CD4-positive, alpha-beta memory T cell (primary cell): ENCODE results near the gene ZNF407. TPM values are rescaled to one million over a fixed set of nuclear protein-coding genes. Genes with fewer than 3 reads are reported as not detected.

ENCODE experiments used
- CTCF ChIA-PET: fragments of 350-600 bp; sonication (Branson Sonifier 250); formaldehyde crosslinking; loops from one replicate; lab custom pipeline; 2021; ENCODE audit warnings: inconsistent platforms; ENCODE audit not compliant: partially characterized antibody; lab: Charles Lee
- POLR2A ChIA-PET: fragments of 350-600 bp; sonication (Branson Sonifier 250); formaldehyde crosslinking; loops from one replicate; lab custom pipeline; 2021; ENCODE audit not compliant: partially characterized antibody; lab: Charles Lee
- DNase-seq, 5 donors: peaks; one replicate each; pipeline versions ENCODE4 v3.0.0 to v3.0.0-alpha.2; 2020 to 2022; ENCODE audit warnings: mixed read lengths in 1 of 5
- H3K27ac ChIP-seq: one replicate; pipeline ENCODE4 v1.7.0; 2013; ENCODE audit warnings: low read depth, low read length
- H3K27me3 ChIP-seq: 2 replicates; pipeline ENCODE4 v1.7.0; 2013; ENCODE audit warnings: mild to moderate bottlenecking, low read length, moderate library complexity; ENCODE audit not compliant: insufficient read depth
- H3K36me3 ChIP-seq: 2 replicates; pipeline ENCODE4 v1.7.0; 2013; ENCODE audit warnings: mild to moderate bottlenecking, low read length, moderate library complexity; ENCODE audit not compliant: insufficient read depth
- H3K4me1 ChIP-seq: 2 replicates; pipeline ENCODE4 v1.7.0; 2013; ENCODE audit warnings: mild to moderate bottlenecking, low read length, moderate library complexity; ENCODE audit not compliant: insufficient read depth
- H3K4me3 ChIP-seq, 2 donors: one replicate each; pipeline ENCODE4 v1.7.0; 2013; ENCODE audit warnings: low read length in 2 of 2, mild to moderate bottlenecking in 1 of 2
- H3K9me3 ChIP-seq, 2 donors: one replicate each; pipeline ENCODE4 v1.7.0; 2013; ENCODE audit warnings: low read length in 2 of 2, control low read depth in 1 of 2; ENCODE audit not compliant: control insufficient read depth in 1 of 2
- H3K27ac Mint-ChIP-seq, 7 donors: one replicate each; pipeline ENCODE4 v1.8.0; 2020 to 2021; ENCODE audit warnings: mixed read lengths in 7 of 7, mild to moderate bottlenecking in 6 of 7, inconsistent platforms in 3 of 7, moderate library complexity in 3 of 7
- H3K27me3 Mint-ChIP-seq, 2 donors: one replicate each; pipeline ENCODE4 v1.8.0; 2020 to 2021; ENCODE audit warnings: mixed read lengths in 2 of 2
- H3K36me3 Mint-ChIP-seq, 2 donors: one replicate each; pipeline ENCODE4 v1.8.0; 2020 to 2021; ENCODE audit warnings: mixed read lengths in 2 of 2, inconsistent platforms in 1 of 2, mild to moderate bottlenecking in 1 of 2
- H3K4me1 Mint-ChIP-seq, 4 donors: one replicate each; pipeline ENCODE4 v1.8.0; 2020 to 2021; ENCODE audit warnings: mixed read lengths in 4 of 4, mild to moderate bottlenecking in 1 of 4
- H3K4me3 Mint-ChIP-seq, 8 donors: one replicate each; pipeline ENCODE4 v1.8.0; 2020 to 2021; ENCODE audit warnings: mixed read lengths in 8 of 8, mild to moderate bottlenecking in 7 of 8, moderate library complexity in 6 of 8, inconsistent platforms in 3 of 8
- H3K9me3 Mint-ChIP-seq, 8 donors: one replicate each; pipeline ENCODE4 v1.8.0; 2020 to 2021; ENCODE audit warnings: mixed read lengths in 8 of 8, mild to moderate bottlenecking in 5 of 8, inconsistent platforms in 3 of 8, moderate library complexity in 1 of 8
- intact Hi-C: fragments of 100-400 bp; cut with micrococcal nuclease; formaldehyde crosslinking; loops from one replicate; pipeline ENCODE4 v1.15.1; 2023
- polyA plus RNA-seq, 2 donors: library from polyadenylated mRNA; unstranded; fragments of 300-500 nt; fragmentation: Illumina TruSeq; gene quantifications; one replicate each; pipeline ENCODE4 v1.2.3, GENCODE V29; 2021
- total RNA-seq, 2 experiments: library from RNA; stranded (reverse); gene quantifications; one replicate each; pipeline ENCODE4 v1.2.3, GENCODE V29; 2021

Gene ZNF407
- total and polyA plus RNA-seq, 4 experiments from 2014 or later: 1.8 to 26.9 (median 15.3) TPM

DNA sequence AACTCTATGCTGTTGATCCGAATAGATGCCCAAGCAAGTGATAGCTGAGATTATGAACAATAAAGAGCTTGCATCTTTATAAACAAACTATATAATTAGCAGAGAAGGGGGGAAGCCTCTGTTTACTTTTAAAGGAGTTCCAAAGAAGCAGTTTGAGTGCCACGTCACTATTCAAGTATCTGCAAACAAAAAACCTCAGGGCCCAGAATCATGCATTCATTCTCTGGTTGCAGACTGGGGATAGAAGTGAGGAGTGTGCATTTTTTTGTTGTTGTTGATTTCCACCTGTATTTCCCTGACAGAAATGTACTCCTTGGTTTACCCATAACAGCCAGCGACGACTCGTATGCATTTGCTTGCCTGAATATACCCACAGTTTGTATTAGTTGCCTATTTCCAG lies 347.0 kb downstream of the ZNF407 start:
- peaks cover 18 to 44% (median 25%) of the 10 kb centered on the region in 4 donors for H3K4me1 Mint-ChIP-seq
- H3K27me3 Mint-ChIP-seq: no peaks in the 10 kb centered on the region
- H3K9me3 Mint-ChIP-seq: no peaks in the 10 kb centered on the region
- no peak overlapping the region for H3K4me3 Mint-ChIP-seq
- intact Hi-C loops: loop anchor here (5.0 kb wide), 1 partner anchor 447 kb away; the partner anchor contains the start of gene CNDP2
- POLR2A ChIA-PET: no interaction called here
- Histone ChIP-seq H3K27ac (no peak overlapping the region), H3K27me3 (no peaks in the 10 kb centered on the region), H3K4me1 (peaks cover 22% of the 10 kb centered on the region), H3K36me3 (no peaks in the 10 kb centered on the region), H3K9me3 (no peaks in the 10 kb centered on the region), H3K4me3 (no peak overlapping the region)
- H3K27ac Mint-ChIP-seq: peak overlapping the region in 1 of 7 donors; percentile 22
- no peak for DNase-seq
- no peaks in the 10 kb centered on the region for H3K36me3 Mint-ChIP-seq
- CTCF ChIA-PET: no interaction called here

DNA sequence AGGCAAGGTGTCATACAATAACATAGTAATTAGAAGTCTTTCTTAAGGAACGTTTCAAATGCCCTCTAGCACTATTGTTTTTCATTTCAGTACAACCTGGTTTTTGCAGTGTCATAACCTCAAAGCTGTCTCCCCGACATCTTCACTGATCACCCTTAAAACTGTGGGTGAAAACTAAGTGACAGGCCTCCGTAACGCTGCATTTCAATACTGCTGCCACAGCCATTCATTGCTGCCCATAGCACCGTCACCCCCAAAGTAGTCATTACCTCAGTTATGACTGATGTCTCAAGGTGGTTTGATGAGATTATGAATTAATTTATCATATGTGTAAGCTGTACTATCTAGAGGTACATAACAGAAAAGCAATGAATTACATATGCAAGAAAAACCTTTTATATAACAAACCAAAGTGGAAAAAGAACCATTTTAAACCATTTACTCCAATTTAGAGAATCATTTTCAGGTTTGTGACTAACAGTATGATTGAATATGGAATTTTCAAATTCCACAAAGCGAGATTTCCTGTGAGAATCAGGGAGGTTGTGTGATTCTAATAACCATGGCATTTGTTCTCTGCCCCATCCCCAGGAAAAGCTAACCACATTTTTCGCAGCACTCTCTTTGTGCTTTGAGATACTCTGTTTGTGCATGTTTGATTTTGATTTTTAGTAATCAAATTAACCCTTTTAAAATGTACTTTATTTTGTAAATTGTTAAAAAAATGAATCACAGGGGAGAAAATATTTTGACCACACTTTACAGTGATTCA lies 348.3 kb downstream of the ZNF407 start:
- Histone ChIP-seq H3K36me3 (no peaks in the 10 kb centered on the region), H3K4me1 (peaks cover 35% of the 10 kb centered on the region), H3K27ac (no peak overlapping the region), H3K9me3 (no peaks in the 10 kb centered on the region), H3K4me3 (no peak overlapping the region), H3K27me3 (no peaks in the 10 kb centered on the region)
- no peaks in the 10 kb centered on the region for H3K36me3 Mint-ChIP-seq
- peaks cover 31 to 51% (median 38%) of the 10 kb centered on the region in 4 donors for H3K4me1 Mint-ChIP-seq
- intact Hi-C loops: no loop called here
- no peaks in the 10 kb centered on the region for H3K9me3 Mint-ChIP-seq
- H3K4me3 Mint-ChIP-seq: no peak overlapping the region
- H3K27ac Mint-ChIP-seq: peak overlapping the region in 2 of 7 donors; percentile 14 to 31
- H3K27me3 Mint-ChIP-seq: no peaks in the 10 kb centered on the region
- ChIA-PET POLR2A (no interaction called here), CTCF (no interaction called here)
- DNase-seq: no peak

DNA sequence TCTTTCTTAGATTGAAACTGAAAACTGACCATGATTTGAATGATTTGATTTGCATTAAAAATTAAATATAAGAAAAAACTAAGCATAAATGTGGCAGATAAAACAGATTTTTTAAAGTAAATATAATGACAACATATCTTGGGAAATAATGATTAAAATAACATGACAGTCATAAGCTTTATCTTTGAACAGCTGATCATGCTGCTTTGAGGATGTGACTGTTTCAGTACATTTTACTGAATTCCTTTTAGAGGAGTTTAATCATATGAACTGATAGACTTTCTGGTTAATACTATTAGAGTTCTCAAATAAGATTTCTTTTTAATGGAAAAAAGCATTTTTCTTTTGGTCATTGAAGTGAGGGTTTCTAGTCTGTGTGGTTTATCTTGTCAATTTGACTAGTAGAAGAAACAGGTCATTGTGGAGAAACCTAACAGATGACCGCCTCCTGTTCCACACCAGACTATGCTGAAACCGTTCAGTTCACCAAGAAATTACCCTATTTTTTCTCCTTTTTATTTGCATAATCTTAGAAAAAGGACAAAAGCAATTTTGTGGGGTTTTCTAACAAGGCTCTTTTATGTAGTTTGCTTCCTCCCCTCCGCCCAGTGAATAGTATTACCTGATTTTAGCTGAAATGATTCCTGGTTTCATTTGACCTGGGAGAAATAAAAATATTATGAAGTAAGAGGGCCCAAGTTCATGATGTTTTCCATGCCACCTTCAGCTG lies 349.1 kb downstream of the ZNF407 start:
- Histone ChIP-seq H3K9me3 (no peaks in the 10 kb centered on the region), H3K4me3 (no peak overlapping the region), H3K27me3 (no peaks in the 10 kb centered on the region), H3K27ac (no peak overlapping the region), H3K36me3 (no peaks in the 10 kb centered on the region), H3K4me1 (peaks cover 38% of the 10 kb centered on the region)
- Mint-ChIP-seq H3K9me3 (no peaks in the 10 kb centered on the region), H3K27ac (no peak overlapping the region), H3K27me3 (no peaks in the 10 kb centered on the region), H3K36me3 (no peaks in the 10 kb centered on the region), H3K4me1 (peaks cover 30 to 49% (median 37%) of the 10 kb centered on the region in 4 donors), H3K4me3 (no peak overlapping the region)
- DNase-seq: no peak
- CTCF ChIA-PET: no interaction called here
- POLR2A ChIA-PET: no interaction called here
- intact Hi-C loops: no loop called here

DNA sequence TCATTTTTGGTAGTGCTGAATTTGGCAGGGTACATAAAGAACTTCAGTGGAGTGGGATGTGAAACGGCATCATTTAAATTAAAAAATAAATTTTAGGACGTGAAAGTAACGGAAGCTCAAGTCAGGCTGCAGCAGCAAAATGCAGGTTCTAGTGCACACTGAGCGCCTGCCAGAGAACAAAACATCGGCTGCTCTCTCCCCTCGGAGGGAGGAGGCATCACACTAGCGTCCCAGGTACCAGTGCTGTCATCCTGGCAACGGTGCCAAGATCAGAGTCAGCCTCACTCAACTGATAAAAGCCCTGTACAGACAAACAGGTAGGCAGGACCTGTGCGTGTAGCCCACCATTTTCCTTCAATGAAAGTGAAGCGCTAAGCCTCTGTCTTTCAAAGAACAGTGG lies 349.7 kb downstream of the ZNF407 start:
- Mint-ChIP-seq H3K27ac (no peak overlapping the region), H3K9me3 (no peaks in the 10 kb centered on the region), H3K4me3 (no peak overlapping the region), H3K27me3 (no peaks in the 10 kb centered on the region), H3K4me1 (peaks cover 26 to 43% (median 31%) of the 10 kb centered on the region in 4 donors), H3K36me3 (no peaks in the 10 kb centered on the region)
- H3K27me3 ChIP-seq: no peaks in the 10 kb centered on the region
- no peak overlapping the region for H3K4me3 ChIP-seq
- no peak for DNase-seq
- H3K27ac ChIP-seq: no peak overlapping the region
- no peaks in the 10 kb centered on the region for H3K36me3 ChIP-seq
- POLR2A ChIA-PET: no interaction called here
- no peaks in the 10 kb centered on the region for H3K9me3 ChIP-seq
- CTCF ChIA-PET: interaction anchor here (0.9 to 1.6 kb wide), 2 partner anchors 12 to 168 kb away, joined by 3 to 4 read pairs; no protein-coding TSS in a partner anchor
- intact Hi-C loops: no loop called here
- peaks cover 34% of the 10 kb centered on the region for H3K4me1 ChIP-seq

DNA sequence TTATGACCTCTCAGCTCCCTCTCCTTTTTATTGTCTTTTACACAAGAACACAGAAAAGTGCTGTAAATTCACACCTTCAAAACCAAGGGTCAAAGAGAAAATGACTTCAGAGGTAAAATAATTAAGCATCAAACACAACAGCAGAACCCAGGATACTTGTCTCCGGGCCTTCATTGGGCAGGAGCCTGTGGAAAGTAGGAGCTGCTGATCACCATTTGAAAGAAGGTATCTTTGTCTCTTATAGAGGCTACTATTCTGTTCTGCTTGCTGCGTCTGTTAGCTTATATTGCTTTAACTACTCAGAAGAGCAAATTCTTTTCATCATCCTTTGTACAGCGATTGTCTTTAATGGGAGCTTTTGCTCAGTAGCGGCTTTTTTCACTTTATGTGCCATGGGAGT lies 350.2 kb downstream of the ZNF407 start:
- no peak overlapping the region for H3K4me3 ChIP-seq
- no peak overlapping the region for H3K4me3 Mint-ChIP-seq
- H3K27me3 Mint-ChIP-seq: no peaks in the 10 kb centered on the region
- no peak overlapping the region for H3K27ac Mint-ChIP-seq
- H3K9me3 ChIP-seq: no peaks in the 10 kb centered on the region
- H3K4me1 ChIP-seq: peaks cover 31% of the 10 kb centered on the region
- no peak for DNase-seq
- no peaks in the 10 kb centered on the region for H3K36me3 ChIP-seq
- CTCF ChIA-PET: interaction anchor here (0.9 to 1.6 kb wide), 2 partner anchors 12 to 167 kb away, joined by 3 to 4 read pairs; no protein-coding TSS in a partner anchor
- H3K9me3 Mint-ChIP-seq: no peaks in the 10 kb centered on the region
- POLR2A ChIA-PET: no interaction called here
- H3K4me1 Mint-ChIP-seq: peaks cover 23 to 40% (median 28%) of the 10 kb centered on the region in 4 donors
- intact Hi-C loops: no loop called here
- peaks cover 0 to 4% of the 10 kb centered on the region in 2 donors for H3K36me3 Mint-ChIP-seq
- no peak overlapping the region for H3K27ac ChIP-seq
- H3K27me3 ChIP-seq: no peaks in the 10 kb centered on the region

DNA sequence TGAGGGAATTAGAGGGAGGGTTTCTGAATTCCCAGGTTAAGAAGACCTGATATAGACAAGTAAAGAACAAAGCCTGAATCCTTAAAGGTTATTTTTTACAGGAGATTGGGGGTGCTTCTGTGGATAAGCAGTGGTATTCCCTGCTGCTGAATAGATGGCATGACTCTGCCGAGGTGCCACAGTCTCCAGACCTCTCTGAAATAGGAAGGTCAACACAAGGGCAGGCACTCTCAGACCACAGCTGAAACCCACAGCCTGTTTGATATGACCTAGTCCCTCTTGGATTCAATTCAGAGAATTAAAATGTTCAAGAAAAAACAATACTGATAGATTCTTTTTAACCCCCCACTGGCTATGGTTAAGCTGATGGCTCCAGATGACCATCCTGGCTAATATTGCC lies 351.9 kb downstream of the ZNF407 start:
- no peaks in the 10 kb centered on the region for H3K9me3 Mint-ChIP-seq
- ChIA-PET CTCF (no interaction called here), POLR2A (interaction anchor here (0.9 kb wide), 1 partner anchor 15 kb away, joined by 3 read pairs; no protein-coding TSS in a partner anchor)

DNA sequence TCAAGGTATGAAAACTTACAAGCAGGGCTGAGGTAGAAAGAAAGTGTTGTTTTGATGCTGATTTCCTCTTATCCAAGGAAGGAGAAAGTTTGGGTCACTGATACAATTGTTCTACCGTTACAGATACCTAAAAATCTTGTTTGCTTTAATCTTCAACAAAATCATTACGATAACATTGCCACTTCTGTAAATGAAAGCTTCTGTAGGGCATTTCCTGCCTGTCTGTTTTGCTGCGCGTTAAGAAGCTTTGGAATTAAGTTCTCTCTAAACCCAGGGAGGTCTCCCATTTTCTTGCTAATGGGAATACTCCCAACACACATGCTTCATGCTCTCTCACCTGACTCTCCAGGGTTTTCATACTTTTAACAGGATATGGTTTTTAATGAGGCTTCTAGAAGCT lies 352.8 kb downstream of the ZNF407 start:
- Mint-ChIP-seq H3K27me3 (no peaks in the 10 kb centered on the region), H3K27ac (peak overlapping the region; percentile 86 to 94 (median 90)), H3K36me3 (peaks cover 0 to 6% of the 10 kb centered on the region in 2 donors), H3K9me3 (no peaks in the 10 kb centered on the region), H3K4me3 (peak overlapping the region; percentile 38 to 81 (median 68)), H3K4me1 (peaks cover 23 to 30% (median 26%) of the 10 kb centered on the region in 4 donors)
- CTCF ChIA-PET: no interaction called here
- no peak overlapping the region for H3K4me3 ChIP-seq
- peak in 4 of 5 donors; percentile 11 to 30 (median 16) for DNase-seq
- intact Hi-C loops: loop anchor here (2.0 kb wide), 2 partner anchors 44 to 120 kb away; no protein-coding TSS in a partner anchor
- POLR2A ChIA-PET: interaction anchor here (0.7 to 1.3 kb wide), 5 partner anchors 8 to 868 kb away, joined by 3 to 4 read pairs (median 3); no protein-coding TSS in a partner anchor
- H3K4me1 ChIP-seq: peaks cover 28% of the 10 kb centered on the region
- H3K9me3 ChIP-seq: no peaks in the 10 kb centered on the region
- no peaks in the 10 kb centered on the region for H3K36me3 ChIP-seq
- H3K27ac ChIP-seq: peak overlapping the region; percentile 29
- H3K27me3 ChIP-seq: no peaks in the 10 kb centered on the region

More for the DNA sequence above, 351.9 kb downstream of the ZNF407 start:
- Histone ChIP-seq H3K4me1 (peaks cover 28% of the 10 kb centered on the region), H3K9me3 (no peaks in the 10 kb centered on the region), H3K27ac (no peak overlapping the region), H3K36me3 (no peaks in the 10 kb centered on the region), H3K4me3 (no peak overlapping the region), H3K27me3 (no peaks in the 10 kb centered on the region)
- Mint-ChIP-seq H3K27me3 (no peaks in the 10 kb centered on the region), H3K4me3 (peak overlapping the region in 3 of 8 donors; percentile 70 to 81 (median 77)), H3K27ac (peak overlapping the region; percentile 75 to 91 (median 90)), H3K36me3 (peaks cover 0 to 6% of the 10 kb centered on the region in 2 donors), H3K4me1 (peaks cover 23 to 30% (median 26%) of the 10 kb centered on the region in 4 donors)
- intact Hi-C loops: loop anchor here (2.0 kb wide), 2 partner anchors 45 to 121 kb away; no protein-coding TSS in a partner anchor
- no peak for DNase-seq
